H1 (cell line): ENCODE measurements around the gene TRDN. TPM values are rescaled to one million over a fixed set of nuclear protein-coding genes. Genes with fewer than 3 reads are reported as not detected.

Source experiments
- CTCF ChIA-PET: fragments of 300-600 bp; sonication (Branson Sonifier 250); formaldehyde crosslinking; loops from one replicate; lab custom pipeline; 2021; ENCODE audit not compliant: partially characterized antibody; lab: Charles Lee
- POLR2A ChIA-PET: fragments of 300-600 bp; sonication (Branson Sonifier 250); formaldehyde crosslinking; loops from one replicate; lab custom pipeline; 2021; ENCODE audit warnings: inconsistent platforms; ENCODE audit not compliant: partially characterized antibody; lab: Charles Lee
- DNase-seq, 2 experiments: peaks; one replicate each; pipeline versions ENCODE4 v3.0.0 to v3.0.0-alpha.2; 2010 to 2022; ENCODE audit warnings: low spot score in 2 of 2, low read depth in 1 of 2, mixed read lengths in 1 of 2
- FAIRE-seq: peaks from 2 replicates; lab custom pipeline; 2011; peaks lifted over from hg19 to GRCh38; lab: Jason Lieb, UNC
- H2AFZ ChIP-seq: 2 replicates; pipeline ENCODE4 v1.8.1; 2012; ENCODE audit warnings: low read length, inconsistent platforms
- H2AK5ac ChIP-seq: 2 replicates; pipeline ENCODE4 v1.6.1; 2013; ENCODE audit warnings: low read depth, low read length
- H2BK120ac ChIP-seq: replicated peaks from 2 replicates; pipeline ENCODE3; 2013; ENCODE audit warnings: low read depth, low read length, inconsistent platforms
- H2BK12ac ChIP-seq: 2 replicates; pipeline ENCODE4 v1.6.1; 2013; ENCODE audit warnings: low read depth, low read length
- H2BK15ac ChIP-seq: 2 replicates; pipeline ENCODE4 v1.6.1; 2013; ENCODE audit warnings: low read length
- H2BK20ac ChIP-seq: 2 replicates; pipeline ENCODE4 v1.6.1; 2013; ENCODE audit warnings: low read length
- H2BK5ac ChIP-seq: 2 replicates; pipeline ENCODE4 v1.6.1; 2013; ENCODE audit warnings: low read depth, low read length
- H3K14ac ChIP-seq: 2 replicates; pipeline ENCODE4 v1.6.1; 2013; ENCODE audit warnings: inconsistent platforms; ENCODE audit not compliant: insufficient read length
- H3K18ac ChIP-seq: 2 replicates; pipeline ENCODE4 v1.6.1; 2013; ENCODE audit warnings: low read length; ENCODE audit errors: extremely low read depth
- H3K23ac ChIP-seq: 2 replicates; pipeline ENCODE4 v1.6.1; 2013; ENCODE audit warnings: inconsistent platforms; ENCODE audit not compliant: insufficient read length
- H3K23me2 ChIP-seq: 2 replicates; pipeline ENCODE4 v1.6.1; 2013; ENCODE audit warnings: low read depth, low read length
- H3K27ac ChIP-seq: 2 replicates; pipeline ENCODE4 v1.6.1; 2011; ENCODE audit warnings: low read depth, low read length, inconsistent platforms
- H3K27me3 ChIP-seq, 4 experiments: replicated peaks in 1 of 4; 1 replicate in 1 of 4; 2 replicates in 3 of 4; pipeline versions ENCODE4 v1.6.1 to v1.8.1; 2011 to 2013; ENCODE audit warnings: low read length in 3 of 4, mild to moderate bottlenecking in 3 of 4, inconsistent platforms in 2 of 4, mixed read lengths in 2 of 4, moderate library complexity in 1 of 4; ENCODE audit not compliant: control insufficient read depth in 3 of 4, insufficient read depth in 3 of 4; ENCODE audit errors: extremely low read depth in 1 of 4
- H3K36me3 ChIP-seq, 4 experiments: 2 replicates each; pipeline versions ENCODE4 v1.6.1 to v1.8.1; 2011 to 2013; ENCODE audit warnings: mild to moderate bottlenecking in 4 of 4, low read length in 3 of 4, moderate library complexity in 2 of 4, control low read depth in 1 of 4, inconsistent platforms in 1 of 4; ENCODE audit not compliant: insufficient read depth in 4 of 4, control insufficient read depth in 2 of 4
- H3K4ac ChIP-seq: replicated peaks from 2 replicates; pipeline ENCODE3; 2013; ENCODE audit warnings: low read length, low read depth, mixed read lengths, inconsistent platforms; ENCODE audit not compliant: insufficient read length
- H3K4me1 ChIP-seq, 4 experiments: replicated peaks in 1 of 4; 1 replicate in 1 of 4; 2 replicates in 3 of 4; pipeline versions ENCODE4 v1.6.1 to v1.8.1; 2011 to 2013; ENCODE audit warnings: low read length in 3 of 4, inconsistent platforms in 2 of 4, mixed read lengths in 1 of 4; ENCODE audit not compliant: insufficient read depth in 4 of 4, control insufficient read depth in 3 of 4
- H3K4me2 ChIP-seq, 2 experiments: 2 replicates each; pipeline versions ENCODE4 v1.6.1 to v1.8.1; 2011 to 2013; ENCODE audit warnings: low read depth in 2 of 2, low read length in 2 of 2, control low read depth in 1 of 2, inconsistent platforms in 1 of 2, mild to moderate bottlenecking in 1 of 2; ENCODE audit not compliant: insufficient read depth in 1 of 2
- H3K4me3 ChIP-seq, 4 experiments: fragments of 200-600, 300-600 bp in 1 of 4; sonication (generic), shearing (Covaris generic), sonication (Bioruptor Twin) in 1 of 4; 2 replicates each; pipeline versions ENCODE4 v1.5.1 to v1.8.1; 2011 to 2016; ENCODE audit warnings: low read length in 4 of 4, low read depth in 3 of 4, control low read depth in 2 of 4, inconsistent platforms in 2 of 4, mild to moderate bottlenecking in 2 of 4, mixed read lengths in 1 of 4, moderate library complexity in 1 of 4; ENCODE audit not compliant: insufficient read depth in 2 of 4; ENCODE audit errors: extremely low read depth in 1 of 4
- H3K56ac ChIP-seq: replicated peaks from 2 replicates; pipeline ENCODE3; 2013; ENCODE audit warnings: low read depth, mild to moderate bottlenecking, mixed read lengths, low read length, inconsistent platforms; ENCODE audit not compliant: insufficient read length
- H3K79me1 ChIP-seq: 2 replicates; pipeline ENCODE4 v1.6.1; 2013; ENCODE audit warnings: low read depth, low read length, control low read depth
- H3K79me2 ChIP-seq, 2 experiments: 2 replicates each; pipeline versions ENCODE4 v1.6.1 to v1.8.1; 2012 to 2013; ENCODE audit warnings: low read length in 2 of 2, mild to moderate bottlenecking in 2 of 2, inconsistent platforms in 1 of 2; ENCODE audit not compliant: insufficient read depth in 2 of 2, control insufficient read depth in 1 of 2
- H3K9ac ChIP-seq, 4 experiments: replicated peaks in 1 of 4; 1 replicate in 1 of 4; 2 replicates in 3 of 4; pipeline versions ENCODE4 v1.6.1 to v1.8.1; 2011 to 2013; ENCODE audit warnings: low read depth in 3 of 4, low read length in 3 of 4, control low read depth in 2 of 4, mild to moderate bottlenecking in 2 of 4, moderate library complexity in 2 of 4, inconsistent platforms in 1 of 4; ENCODE audit errors: extremely low read depth in 1 of 4
- H3K9me3 ChIP-seq, 2 experiments: 2 replicates each; pipeline versions ENCODE4 v1.6.1 to v1.8.1; 2012 to 2013; ENCODE audit warnings: mild to moderate bottlenecking in 2 of 2, moderate library complexity in 2 of 2, control low read depth in 1 of 2, inconsistent platforms in 1 of 2, low read depth in 1 of 2, low read length in 1 of 2, mixed read lengths in 1 of 2; ENCODE audit not compliant: insufficient read depth in 2 of 2
- H4K20me1 ChIP-seq, 2 experiments: replicated peaks in 1 of 2; 2 replicates each; pipeline versions ENCODE3 to v1.8.1; 2011 to 2013; ENCODE audit warnings: inconsistent platforms in 2 of 2, low read length in 2 of 2, mild to moderate bottlenecking in 1 of 2; ENCODE audit not compliant: insufficient read depth in 2 of 2, control insufficient read depth in 1 of 2
- H4K5ac ChIP-seq: 2 replicates; pipeline ENCODE4 v1.6.1; 2013; ENCODE audit warnings: low read length, low read depth, mixed read lengths, inconsistent platforms; ENCODE audit not compliant: insufficient read length
- H4K8ac ChIP-seq: 2 replicates; pipeline ENCODE4 v1.8.0; 2013; ENCODE audit warnings: mild to moderate bottlenecking, moderate library complexity, low read length, inconsistent platforms; ENCODE audit not compliant: insufficient read depth; ENCODE audit errors: extremely low read depth
- H4K91ac ChIP-seq: replicated peaks from 2 replicates; pipeline ENCODE3; 2013; ENCODE audit warnings: low read length, mixed read lengths, inconsistent platforms; ENCODE audit not compliant: insufficient read length
- JUND ChIP-seq: IDR thresholded peaks from 2 replicates; pipeline ENCODE4 v1.6.1; 2011; ENCODE audit warnings: mild to moderate bottlenecking, improper control_type of control experiment, low read length
- KDM4A ChIP-seq: IDR thresholded peaks from one replicate; pipeline ENCODE4 v1.7.1; 2012; ENCODE audit warnings: low read depth, mild to moderate bottlenecking, moderate library complexity, low read length, inconsistent platforms; ENCODE audit not compliant: severe bottlenecking
- SAP30 ChIP-seq: fragments of 300-600 bp; sonication (generic); IDR thresholded peaks from 2 replicates; pipeline ENCODE4 v1.7.1; 2012; ENCODE audit warnings: low read length, moderate library complexity, mild to moderate bottlenecking, inconsistent platforms; ENCODE audit not compliant: insufficient read depth, insufficient replicate concordance
- SIX5 ChIP-seq: IDR thresholded peaks from 2 replicates; pipeline ENCODE4 v1.6.1; 2011; ENCODE audit warnings: mild to moderate bottlenecking, low read depth, low read length
- SRF ChIP-seq: IDR thresholded peaks from 2 replicates; pipeline ENCODE4 v1.6.1; 2011; ENCODE audit warnings: mild to moderate bottlenecking, low read depth, low read length, moderate library complexity
- TCF12 ChIP-seq: IDR thresholded peaks from 2 replicates; pipeline ENCODE4 v1.6.1; 2011; ENCODE audit warnings: low read depth, mild to moderate bottlenecking, low read length
- WGBS, 2 experiments: shearing (Covaris generic) in 1 of 2; methylation state at CpG; one replicate each; pipeline versions ENCODE4 v1.1.6 to v1.1.7; 2013 to 2015; ENCODE audit warnings: low lambda C conversion rate in 2 of 2, mixed read lengths in 2 of 2, inconsistent platforms in 1 of 2, low coverage in 1 of 2, missing lambda C conversion rate in 1 of 2; ENCODE audit not compliant: insufficient replicate concordance in 2 of 2, insufficient coverage in 1 of 2, insufficient read length in 1 of 2; ENCODE audit errors: extremely low coverage in 1 of 2, missing lambda C conversion rate in 1 of 2; 5-methylcytosine and 5-hydroxymethylcytosine counted together
- polyA plus RNA-seq, 7 experiments: library from polyadenylated mRNA; depleted of rRNA in 3 of 7; stranded (reverse) in 5 of 7; unstranded in 2 of 7; fragments of >200 nt in 5 of 7; fragments of 200-250 nt in 2 of 7; gene quantifications; 1 replicate in 5 of 7; 2 replicates in 1 of 7; 4 replicates in 1 of 7; pipeline versions ENCODE4 v1.2.1 to v1.2.3, GENCODE V29; 2011 to 2013; ENCODE audit warnings: missing spikeins in 2 of 7, mixed read lengths in 2 of 7
- total RNA-seq: library from RNA; stranded (reverse); fragmentation: NEBNext Ultra II Directional; extraction: Animal tissue kit (Norgen Biotek cat#: 25700); gene quantifications from 2 replicates; pipeline ENCODE4 v1.2.1, GENCODE V29; 2021

TRDN gene
- total and polyA plus RNA-seq, 2 of the 8 experiments (the other 6 are each of a cell fraction or from before 2014, with no cell fraction given): 1.6 to 41.6 TPM

- no peaks in the 10 kb centered on the region for H3K79me1 ChIP-seq
- H3K4ac ChIP-seq: no peak overlapping the region
- H3K23me2 ChIP-seq: no peaks in the 10 kb centered on the region
- no peak overlapping the region for H3K23ac ChIP-seq
- no peak overlapping the region for H4K5ac ChIP-seq
- H4K20me1 ChIP-seq: no peaks in the 10 kb centered on the region
- no peak overlapping the region for H2AK5ac ChIP-seq
- 100% methylated on average over 1 of the region's 1 CpG; no CpG with 5 or more reads in 1 of the 2 experiments for WGBS, 2 experiments
- H2BK15ac ChIP-seq: no peak overlapping the region
- FAIRE-seq: no peak
- H3K79me2 ChIP-seq: no peaks in the 10 kb centered on the region
- H3K4me3 ChIP-seq: no peak overlapping the region
- no peak overlapping the region for H3K27ac ChIP-seq
- no peak overlapping the region for H3K9ac ChIP-seq
- H3K14ac ChIP-seq: no peak overlapping the region
- H4K91ac ChIP-seq: no peak overlapping the region
- CTCF ChIA-PET: interaction anchor here (0.7 to 1.0 kb wide), 3 partner anchors 30 to 214 kb away, joined by 3 to 4 read pairs (median 3); no protein-coding TSS in a partner anchor
- H2AFZ ChIP-seq: no peak overlapping the region
- POLR2A ChIA-PET: no interaction called here
- peaks cover 0 to 5% (median 0%) of the 10 kb centered on the region in 4 experiments; a peak in 1 of 7 replicates for H3K4me1 ChIP-seq
- no peak overlapping the region for H4K8ac ChIP-seq
- H3K4me2 ChIP-seq: no peak overlapping the region
- no peak overlapping the region for H3K18ac ChIP-seq
- no peak overlapping the region for H3K56ac ChIP-seq
- H2BK120ac ChIP-seq: no peak overlapping the region
- H2BK5ac ChIP-seq: no peak overlapping the region
- no peaks in the 10 kb centered on the region for H3K9me3 ChIP-seq
- no peak overlapping the region for H2BK12ac ChIP-seq
- no peaks in the 10 kb centered on the region for H3K36me3 ChIP-seq
- H2BK20ac ChIP-seq: no peak overlapping the region
- H3K27me3 ChIP-seq: no peaks in the 10 kb centered on the region
- no peak for DNase-seq
- TF ChIP-seq KDM4A (no peak), SAP30 (no peak), JUND (no peak), SIX5 (no peak), SRF (no peak), TCF12 (no peak)
These were observed 2.1 kb upstream of the TRDN start for GRCh38 chr6:123638865-123639264.
